ENCODE results near the gene SEZ6L2.
"Not testable (repeated sequence)": the region's sequence is repeated elsewhere in the genome, so short reads cannot be mapped to it uniquely, and the experiment has no call there.

SEZ6L2 gene

GRCh38 chr16:29909851-29910250, 10.5 kb upstream of the SEZ6L2 start:
- not testable (repeated sequence) for DNase-seq

GRCh38 chr16:29909391-29909790, 10.0 kb upstream of the SEZ6L2 start:
- no peak for DNase-seq

- DNase-seq, result no peak
These were observed 9.4 kb upstream of the SEZ6L2 start for GRCh38 chr16:29908719-29909220.

- no peak for DNase-seq
These were observed 8.6 kb upstream of the SEZ6L2 start for GRCh38 chr16:29907973-29908372.

- DNase-seq, result no peak
These were observed 7.3 kb upstream of the SEZ6L2 start for GRCh38 chr16:29906520-29907244.

GRCh38 chr16:29905668-29906067, 6.3 kb upstream of the SEZ6L2 start:
- DNase-seq, result no peak

- DNase-seq, result no peak
These were observed 5.6 kb upstream of the SEZ6L2 start for GRCh38 chr16:29904947-29905346.

GRCh38 chr16:29903590-29903989, 4.2 kb upstream of the SEZ6L2 start:
- DNase-seq, result no peak

- DNase-seq, result no peak
These were observed 2.2 kb upstream of the SEZ6L2 start for GRCh38 chr16:29901607-29901945.

GRCh38 chr16:29900888-29901606, 1.7 kb upstream of the SEZ6L2 start:
- DNase-seq, result no peak

- DNase-seq, result peak; percentile 71
These were observed 945 bp upstream of the SEZ6L2 start, which contains the start of gene ASPHD1 for GRCh38 chr16:29900102-29900887. ASPHD1 (plus strand) TSS chr16:29900488; CDS start chr16:29900972, 484 bp downstream.

GRCh38 chr16:29898804-29899515, 390 bp downstream of the SEZ6L2 start:
- no peak for DNase-seq

- DNase-seq, result no peak
These were observed 1.1 kb downstream of the SEZ6L2 start for GRCh38 chr16:29898135-29898803.

GRCh38 chr16:29897333-29897732, 2.0 kb downstream of the SEZ6L2 start:
- no peak for DNase-seq

GRCh38 chr16:29896841-29897240, 2.5 kb downstream of the SEZ6L2 start:
- no peak for DNase-seq

GRCh38 chr16:29894352-29894751, 5.0 kb downstream of the SEZ6L2 start:
- no peak for DNase-seq

- no peak for DNase-seq
These were observed 5.8 kb downstream of the SEZ6L2 start for GRCh38 chr16:29893553-29893952.

GRCh38 chr16:29892458-29892813, 6.9 kb downstream of the SEZ6L2 start:
- no peak for DNase-seq

GRCh38 chr16:29891525-29892457, 7.6 kb downstream of the SEZ6L2 start:
- no peak for DNase-seq

GRCh38 chr16:29889372-29889771, 10.0 kb downstream of the SEZ6L2 start:
- DNase-seq, result not testable (repeated sequence)

- DNase-seq, result no peak
These were observed 15.4 kb downstream of the SEZ6L2 start for GRCh38 chr16:29883987-29884386.

Measured in stimulated activated CD8-positive, alpha-beta memory T cell treated with anti-CD3 and anti-CD28 coated beads, Interleukin-4, amount 100 ng/mL, for 48 hours (primary cell).